GM12891 (cell line): ENCODE results near the gene TMEM143.

Source experiments
- PAX5 ChIP-seq: IDR thresholded peaks from 2 replicates; pipeline ENCODE4 v1.6.1; 2011; ENCODE audit warnings: low read length, moderate library complexity, mild to moderate bottlenecking; ENCODE audit not compliant: insufficient read depth, severe bottlenecking
- POLR2A ChIP-seq: IDR thresholded peaks from 2 replicates; pipeline ENCODE4 v1.6.1; 2011; ENCODE audit warnings: low read depth, low read length, control low read depth
- POLR2AphosphoS5 ChIP-seq: IDR thresholded peaks from 2 replicates; pipeline ENCODE4 v1.6.1; 2011; ENCODE audit warnings: low read depth, low read length, control low read depth
- TAF1 ChIP-seq: IDR thresholded peaks from 2 replicates; pipeline ENCODE4 v1.6.1; 2011; ENCODE audit warnings: low read depth, low read length, control low read depth

- TF ChIP-seq POLR2AphosphoS5: no peak
- TF ChIP-seq TAF1: no peak
- TF ChIP-seq POLR2A: no peak
- no peak for TF ChIP-seq PAX5
These were observed 79.8 kb downstream of the TMEM143 start for GRCh38 chr19:48283908-48284307.
